Hepatocyte (in vitro differentiated cells): ENCODE results near the gene SFT2D1. TPM values are rescaled to one million over a fixed set of nuclear protein-coding genes. Genes with fewer than 3 reads are reported as not detected.

Experiments used
- DNase-seq: peaks from one replicate; pipeline ENCODE4 v3.0.0-alpha.2; 2016; ENCODE audit warnings: low spot score
- H2AFZ ChIP-seq: fragments of 200-600 bp; sonication (generic); 2 replicates; pipeline ENCODE4 v1.6.0; 2016; ENCODE audit warnings: antibody characterized with exemption, mild to moderate bottlenecking
- H3K27ac ChIP-seq: fragments of 200-600 bp; sonication (generic); 2 replicates; pipeline ENCODE4 v1.5.1; 2016; ENCODE audit warnings: mild to moderate bottlenecking
- H3K27me3 ChIP-seq: fragments of 200-600 bp; sonication (generic); 2 replicates; pipeline ENCODE4 v1.6.1; 2016
- H3K36me3 ChIP-seq: fragments of 200-600 bp; sonication (generic); replicated peaks from 2 replicates; pipeline ENCODE4 v1.5.1; 2016; ENCODE audit warnings: low read depth; ENCODE audit not compliant: insufficient read depth
- H3K4me1 ChIP-seq: fragments of 200-600 bp; sonication (generic); 2 replicates; pipeline ENCODE4 v1.5.1; 2016; ENCODE audit warnings: mild to moderate bottlenecking, moderate library complexity; ENCODE audit not compliant: insufficient read depth
- H3K4me2 ChIP-seq: fragments of 200-600 bp; sonication (generic); 2 replicates; pipeline ENCODE4 v1.6.0; 2016
- H3K4me3 ChIP-seq: fragments of 200-600 bp; sonication (generic); 2 replicates; pipeline ENCODE4 v1.5.1; 2016; ENCODE audit warnings: mild to moderate bottlenecking
- H3K79me2 ChIP-seq: fragments of 200-600 bp; sonication (generic); 2 replicates; pipeline ENCODE4 v1.6.0; 2017; ENCODE audit warnings: mild to moderate bottlenecking
- H3K9me2 ChIP-seq: fragments of 200-600 bp; sonication (generic); replicated peaks from 2 replicates; pipeline ENCODE4 v1.6.0; 2017; ENCODE audit warnings: mild to moderate bottlenecking; ENCODE audit not compliant: insufficient read depth
- H3K9me3 ChIP-seq: fragments of 200-600 bp; sonication (generic); 2 replicates; pipeline ENCODE4 v1.5.1; 2016; ENCODE audit warnings: low read depth, mild to moderate bottlenecking
- H4K20me1 ChIP-seq: fragments of 200-600 bp; sonication (generic); 2 replicates; pipeline ENCODE4 v1.6.0; 2016; ENCODE audit warnings: mild to moderate bottlenecking; ENCODE audit not compliant: insufficient read depth, poor library complexity, severe bottlenecking
- CTCF ChIP-seq: fragments of 200-600 bp; sonication (generic); IDR thresholded peaks from 2 replicates; pipeline ENCODE4 v1.5.1; 2016; ENCODE audit warnings: antibody characterized with exemption, mild to moderate bottlenecking; ENCODE audit not compliant: poor library complexity
- EZH2 ChIP-seq: fragments of 200-600 bp; sonication (generic); IDR thresholded peaks from 2 replicates; pipeline ENCODE4 v1.6.1; 2016; ENCODE audit warnings: antibody characterized with exemption, mild to moderate bottlenecking, borderline replicate concordance
- EZH2phosphoT487 ChIP-seq: fragments of 200-600 bp; sonication (generic); IDR thresholded peaks from one replicate; pipeline ENCODE4 v1.6.1; 2018; ENCODE audit warnings: antibody characterized with exemption, mild to moderate bottlenecking, low read depth, moderate library complexity; ENCODE audit not compliant: unreplicated experiment, severe bottlenecking
- WGBS: methylation state at CpG from one replicate; pipeline ENCODE4 v1.1.6; 2016; ENCODE audit warnings: low lambda C conversion rate; ENCODE audit errors: missing lambda C conversion rate; 5-methylcytosine and 5-hydroxymethylcytosine counted together
- polyA plus RNA-seq: library from polyadenylated mRNA; unstranded; fragments of >200 nt; fragmentation: Nextera tagmentation; extraction: Ambion mirVana; gene quantifications from 2 replicates; pipeline ENCODE4 v1.2.1, GENCODE V29; 2016
- total RNA-seq: library from RNA; depleted of rRNA; stranded (reverse); fragments of >200 nt; gene quantifications from 2 replicates; pipeline ENCODE4 v1.2.3, GENCODE V29; 2014

The SFT2D1 gene
- total and polyA plus RNA-seq, 2 experiments from 2014 or later = 51.6 to 83.0 TPM

GRCh38 chr6:166286839-166287271 lies 55.5 kb downstream of the SFT2D1 start:
- no peaks in the 10 kb centered on the region for H3K79me2 ChIP-seq
- peaks cover 24% of the 10 kb centered on the region for H3K27me3 ChIP-seq
- H3K4me2 ChIP-seq = no peak overlapping the region
- H3K9me2 ChIP-seq = no peaks in the 10 kb centered on the region
- H3K36me3 ChIP-seq = no peaks in the 10 kb centered on the region
- no peaks in the 10 kb centered on the region for H3K9me3 ChIP-seq
- no peak for DNase-seq
- H2AFZ ChIP-seq = no peak overlapping the region
- no peak overlapping the region for H3K27ac ChIP-seq
- 81% methylated on average over 8 of the region's 8 CpGs for WGBS
- H3K4me3 ChIP-seq = no peak overlapping the region
- no peaks in the 10 kb centered on the region for H4K20me1 ChIP-seq
- TF ChIP-seq CTCF (no peak), EZH2 (no peak), EZH2phosphoT487 (no peak)
- H3K4me1 ChIP-seq = no peaks in the 10 kb centered on the region

GRCh38 chr6:166285233-166285632 lies 57.1 kb downstream of the SFT2D1 start:
- WGBS = 70% methylated on average over 6 of the region's 6 CpGs
- TF ChIP-seq EZH2 (no peak), EZH2phosphoT487 (no peak), CTCF (no peak)
- no peaks in the 10 kb centered on the region for H3K9me2 ChIP-seq
- H3K9me3 ChIP-seq = no peaks in the 10 kb centered on the region
- no peaks in the 10 kb centered on the region for H4K20me1 ChIP-seq
- DNase-seq = no peak
- no peaks in the 10 kb centered on the region for H3K4me1 ChIP-seq
- no peak overlapping the region for H3K4me2 ChIP-seq
- H3K36me3 ChIP-seq = no peaks in the 10 kb centered on the region
- H3K27me3 ChIP-seq = peaks cover 14% of the 10 kb centered on the region
- H2AFZ ChIP-seq = no peak overlapping the region
- no peak overlapping the region for H3K4me3 ChIP-seq
- no peaks in the 10 kb centered on the region for H3K79me2 ChIP-seq
- H3K27ac ChIP-seq = no peak overlapping the region

GRCh38 chr6:166284640-166285039 lies 57.7 kb downstream of the SFT2D1 start:
- Histone ChIP-seq H3K27ac (no peak overlapping the region), H3K4me1 (no peaks in the 10 kb centered on the region), H3K9me2 (no peaks in the 10 kb centered on the region), H3K4me3 (no peak overlapping the region), H3K4me2 (no peak overlapping the region), H3K27me3 (peaks cover 14% of the 10 kb centered on the region), H3K9me3 (no peaks in the 10 kb centered on the region), H4K20me1 (no peaks in the 10 kb centered on the region), H2AFZ (no peak overlapping the region), H3K79me2 (no peaks in the 10 kb centered on the region), H3K36me3 (no peaks in the 10 kb centered on the region)
- TF ChIP-seq EZH2 (no peak), CTCF (no peak), EZH2phosphoT487 (no peak)
- no peak for DNase-seq
- 96% methylated on average over 5 of the region's 6 CpGs for WGBS
